ENCODE data around the gene NEK11.
"Not testable (repeated sequence)": the region's sequence is repeated elsewhere in the genome, so short reads cannot be mapped to it uniquely, and the experiment has no call there.

NEK11 gene

DNA sequence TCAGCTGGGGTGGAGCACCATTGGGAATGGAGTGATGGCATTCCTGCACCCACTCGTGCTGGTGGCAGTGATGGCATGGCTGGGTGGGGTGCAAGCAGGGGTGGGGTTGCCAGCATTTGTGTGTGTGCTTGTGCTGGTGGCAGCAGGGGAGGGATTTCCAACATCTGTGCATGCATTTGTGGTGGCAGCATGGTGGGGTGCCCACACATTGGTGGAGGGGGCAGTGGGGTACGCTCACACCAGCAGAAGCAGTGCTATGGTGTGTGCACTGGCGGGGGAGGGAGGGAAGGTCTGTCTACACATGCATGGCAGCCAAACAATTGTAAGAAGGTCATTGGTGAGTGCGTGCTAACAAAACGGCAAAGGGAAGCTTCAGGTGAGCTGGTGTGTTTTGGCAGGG lies 278.2 kb downstream of the NEK11 start:
- DNase-seq (ENCODE audit: low read depth in 2 of 2) = no peak

DNA sequence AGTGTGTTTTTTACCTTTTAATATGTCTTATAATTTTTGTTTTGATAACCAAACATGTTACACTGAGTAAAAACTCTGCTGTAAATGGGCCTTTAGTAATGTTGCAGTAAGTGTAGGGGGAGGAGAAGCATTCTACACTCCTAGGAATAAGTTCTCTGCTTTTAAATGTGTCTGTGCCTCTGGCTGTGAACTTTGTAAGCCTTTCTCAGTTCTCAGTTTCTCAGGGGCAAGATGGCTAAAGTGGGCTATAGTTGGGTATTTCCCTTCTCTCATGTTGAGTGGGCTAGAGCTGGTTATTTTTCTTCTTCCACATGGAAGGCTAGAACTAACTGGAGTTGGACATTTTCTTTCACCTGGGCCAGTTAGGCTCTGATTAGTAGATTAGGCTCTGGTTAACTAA lies 279.6 kb downstream of the NEK11 start:
- no peak for DNase-seq (ENCODE audit: low read depth in 2 of 2)

DNA sequence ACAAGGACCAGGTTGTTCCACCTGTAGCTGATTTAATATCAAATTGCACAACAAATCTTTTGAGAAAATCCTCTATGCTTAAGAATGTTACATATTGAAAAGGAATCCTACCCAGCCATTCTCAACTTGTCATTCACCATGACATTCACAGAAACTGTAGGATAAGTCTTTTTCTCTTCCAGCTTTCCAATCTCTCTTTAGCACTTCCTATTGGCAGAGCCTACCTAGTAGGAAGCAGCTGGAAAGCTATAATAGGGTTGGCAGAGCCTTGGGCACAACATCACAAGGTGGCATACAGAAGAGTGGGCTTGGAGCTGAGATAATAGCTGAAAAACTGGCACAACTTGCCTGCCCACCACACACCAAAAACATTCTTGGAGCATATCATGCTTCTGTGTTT lies 287.6 kb downstream of the NEK11 start:
- no peak for DNase-seq (ENCODE audit: low read depth in 2 of 2)

DNA sequence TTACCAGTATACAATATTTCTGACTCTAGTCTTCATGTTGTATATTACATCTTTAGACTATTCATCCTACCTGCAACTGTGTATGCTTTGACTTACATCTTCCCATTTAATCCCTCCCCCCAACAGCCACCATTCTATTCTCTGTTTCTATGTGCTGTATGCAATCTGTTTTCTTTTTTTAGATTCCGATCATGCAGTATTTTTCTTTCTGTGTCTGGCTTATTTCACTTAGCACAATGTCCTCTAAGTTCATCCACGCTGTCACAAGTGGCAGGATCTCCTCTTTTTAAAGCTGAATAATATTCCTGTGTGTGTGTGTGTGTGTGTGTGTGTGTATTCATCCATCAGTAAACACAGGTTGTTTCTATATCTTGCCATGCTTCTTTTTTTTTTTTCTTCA lies 288.5 kb downstream of the NEK11 start:
- no peak for DNase-seq (ENCODE audit: low read depth in 2 of 2)

DNA sequence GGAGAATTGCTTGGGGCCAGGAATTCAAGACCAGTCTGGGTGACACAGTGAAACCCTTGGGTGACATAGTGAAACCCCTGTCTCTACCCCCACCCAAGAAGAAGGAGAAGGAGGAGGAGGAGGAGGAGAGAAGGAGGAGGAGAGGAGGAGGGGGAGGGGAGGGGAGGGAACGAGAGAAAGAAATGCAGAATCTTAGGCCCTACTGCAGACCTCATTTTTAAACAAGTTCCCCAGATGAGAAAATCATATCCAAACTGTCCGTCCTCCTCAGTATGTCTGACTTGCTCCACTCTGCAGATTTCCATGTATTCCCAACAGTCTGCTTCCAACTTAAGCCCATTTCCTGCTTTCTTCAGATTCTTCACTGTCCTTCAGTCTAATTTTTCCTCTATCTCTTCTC lies 291.0 kb downstream of the NEK11 start:
- no peak for DNase-seq (ENCODE audit: low read depth in 2 of 2)

DNA sequence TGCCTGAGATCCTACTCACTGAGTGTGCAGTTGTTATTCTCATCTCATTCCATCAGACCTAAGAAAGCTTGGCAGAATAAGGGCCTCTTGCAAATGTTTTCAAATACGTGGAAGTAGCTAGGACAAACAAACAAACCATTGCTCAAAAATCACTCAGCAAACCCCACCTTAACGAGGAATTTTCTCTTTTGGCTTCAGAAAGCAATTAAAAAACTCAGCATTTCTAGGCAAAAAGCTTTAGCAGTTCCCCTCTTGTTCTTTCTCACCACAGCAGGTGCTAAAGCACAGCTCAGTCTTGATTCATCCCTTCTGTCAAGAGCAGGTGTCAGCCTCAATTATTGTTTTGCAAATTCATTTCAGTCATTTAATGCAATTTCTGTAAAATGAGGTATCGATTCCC lies 296.3 kb downstream of the NEK11 start:
- no peak for DNase-seq (ENCODE audit: low read depth in 2 of 2)

DNA sequence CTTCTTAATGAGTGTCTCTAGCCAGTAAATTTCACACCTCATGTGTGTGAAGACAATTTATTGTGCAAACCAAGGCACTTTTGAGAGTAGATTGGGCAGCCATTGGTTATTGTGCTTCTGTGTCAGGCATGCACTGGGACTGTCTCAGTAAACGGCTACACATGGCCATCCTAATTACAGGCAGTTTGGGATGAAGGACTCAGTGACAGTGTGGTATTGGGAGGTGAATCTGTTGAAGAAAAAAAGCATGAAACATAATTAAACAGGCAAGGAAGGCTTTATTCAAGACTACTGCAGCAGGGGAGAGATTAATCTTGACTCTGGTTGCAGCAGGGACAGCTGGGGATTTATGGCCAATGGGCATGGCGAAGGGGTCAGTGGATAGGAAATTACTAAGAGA lies 297.1 kb downstream of the NEK11 start:
- no peak for DNase-seq (ENCODE audit: low read depth in 2 of 2)

DNA sequence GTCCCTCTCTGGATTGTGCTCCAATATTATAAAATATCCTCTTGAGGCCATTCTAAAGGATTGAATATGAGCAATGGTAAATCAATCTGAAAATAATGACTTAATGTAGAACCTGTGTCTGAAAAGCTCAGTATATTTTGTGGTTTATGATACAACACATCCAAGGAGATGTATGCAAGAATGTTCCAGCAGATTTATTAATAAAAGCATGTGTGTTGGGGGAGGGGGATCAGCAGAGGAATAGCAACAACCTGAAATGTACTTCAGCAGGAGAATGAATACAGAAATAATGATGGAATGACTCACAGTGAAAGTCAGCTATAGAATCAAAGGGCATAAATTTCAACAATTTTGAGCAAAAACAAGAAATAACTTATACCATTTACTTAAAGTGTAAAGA lies 298.2 kb downstream of the NEK11 start:
- no peak for DNase-seq (ENCODE audit: low read depth in 2 of 2)

DNA sequence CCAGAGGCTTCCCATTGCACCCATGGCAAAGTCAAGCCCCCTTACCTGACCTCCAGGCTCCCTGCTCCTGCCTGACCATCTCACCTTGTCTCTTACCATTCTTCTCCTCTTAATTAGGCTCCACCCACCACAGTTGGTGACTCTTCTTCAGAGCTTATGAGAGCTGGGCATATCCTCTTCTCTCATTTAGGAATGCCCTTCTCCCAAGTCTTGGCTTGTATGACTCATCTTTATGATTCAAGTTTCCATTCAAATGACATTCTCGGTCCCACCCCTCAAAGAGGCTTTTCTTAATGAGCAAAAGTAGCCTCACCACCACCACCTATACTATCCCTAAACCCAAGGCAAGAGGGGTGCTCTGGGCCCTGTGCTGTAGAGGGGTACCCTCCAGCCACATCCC lies 299.6 kb downstream of the NEK11 start:
- no peak for DNase-seq (ENCODE audit: low read depth in 2 of 2)

DNA sequence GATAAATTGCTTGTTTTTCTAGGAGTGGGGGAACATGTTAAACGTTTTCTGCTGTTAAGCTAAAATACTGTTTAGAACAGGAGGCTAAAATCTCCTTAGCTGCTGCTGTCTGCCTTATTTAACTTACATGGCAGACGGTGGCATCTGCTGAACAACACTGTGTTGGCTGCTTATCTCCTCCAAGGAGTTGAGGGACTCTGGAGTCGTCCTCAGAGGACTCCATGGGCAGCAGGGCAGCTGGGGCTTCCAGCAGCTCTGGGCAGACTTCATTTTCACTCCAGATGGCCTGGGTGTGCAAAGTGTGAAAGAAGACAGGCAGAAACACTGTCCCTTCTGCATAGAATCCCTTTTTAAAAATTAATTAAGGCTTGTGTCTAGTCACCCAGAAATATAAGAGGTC lies 302.0 kb downstream of the NEK11 start:
- DNase-seq (ENCODE audit: low read depth in 2 of 2) = no peak

DNA sequence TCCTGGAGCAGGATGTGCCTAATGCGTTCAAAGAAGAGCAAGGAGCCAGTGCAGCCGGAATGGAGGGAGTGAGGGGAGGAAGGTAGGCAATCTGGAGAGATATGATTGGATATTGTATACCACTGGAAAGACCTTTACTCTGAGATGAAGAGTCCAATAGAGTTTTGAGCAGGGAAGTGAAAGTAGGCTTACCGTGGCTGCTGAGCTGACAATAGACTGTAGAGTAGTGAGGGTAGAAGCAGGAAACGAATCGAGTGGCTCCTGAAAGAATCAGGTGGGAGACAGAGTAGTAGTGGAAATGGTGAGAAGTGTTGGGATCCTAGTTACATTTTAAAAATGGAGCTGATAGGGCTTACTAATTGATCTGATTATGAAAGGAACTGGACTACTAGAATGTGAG lies 303.1 kb downstream of the NEK11 start:
- DNase-seq (ENCODE audit: low read depth in 2 of 2) = no peak

DNA sequence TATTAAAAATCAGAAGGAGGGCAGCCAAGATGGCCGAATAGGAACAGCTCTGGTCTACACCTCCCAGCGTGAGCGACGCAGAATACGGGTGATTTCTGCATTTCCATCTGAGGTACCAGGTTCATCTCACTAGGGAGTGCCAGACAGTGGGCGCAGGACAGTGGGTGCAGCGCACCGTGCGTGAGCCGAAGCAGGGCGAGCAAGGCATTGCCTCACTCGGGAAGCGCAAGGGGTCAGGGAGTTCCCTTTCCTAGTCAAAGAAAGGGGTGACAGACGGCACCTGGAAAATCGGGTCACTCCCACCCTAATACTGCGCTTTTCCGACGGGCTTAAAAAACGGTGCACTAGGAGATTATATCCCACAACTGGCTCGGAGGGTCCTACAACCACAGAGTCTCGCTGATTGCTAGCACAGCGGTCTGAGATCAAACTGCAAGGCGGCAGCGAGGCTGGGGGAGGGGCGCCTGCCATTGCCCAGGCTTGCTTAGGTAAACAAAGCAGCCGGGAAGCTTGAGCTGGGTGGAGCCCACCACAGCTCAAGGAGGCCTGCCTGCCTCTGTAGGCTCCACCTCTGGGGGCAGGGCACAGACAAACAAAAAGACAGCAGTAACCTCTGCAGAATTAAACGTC lies 304.9 kb downstream of the NEK11 start:
- DNase-seq (ENCODE audit: low read depth in 2 of 2) = not testable (repeated sequence)

DNA sequence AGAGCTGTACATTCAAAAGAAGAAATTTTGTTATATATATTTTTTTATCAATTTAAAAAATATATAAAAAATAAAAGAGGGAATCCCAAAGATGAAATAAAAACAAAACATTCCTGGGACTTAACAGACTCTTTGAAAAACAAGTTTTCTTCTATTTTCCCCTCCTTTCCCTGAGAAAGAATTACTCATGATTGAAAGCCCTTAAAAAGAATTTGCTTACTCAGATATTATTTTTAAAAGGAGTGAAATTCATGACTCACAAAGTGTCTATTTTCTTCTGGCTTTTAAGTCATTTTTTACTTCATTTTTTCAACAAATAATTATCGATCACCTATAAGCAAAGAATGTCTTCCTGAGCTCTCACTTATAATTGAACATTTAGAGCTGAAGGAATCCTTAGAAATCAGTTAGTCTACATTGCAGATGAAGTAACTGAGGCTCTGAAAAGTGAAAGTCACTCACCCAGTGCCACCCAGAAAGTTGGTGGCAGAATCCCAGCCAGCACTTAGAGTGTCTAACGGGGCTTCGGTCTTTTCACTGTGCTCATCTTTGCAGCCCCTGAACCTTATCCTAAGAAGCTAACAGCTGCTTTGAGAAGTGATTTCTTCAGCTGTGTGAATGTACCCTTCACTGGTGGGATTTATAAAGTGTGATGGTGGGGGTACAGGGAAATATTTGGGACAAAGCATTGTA lies 312.4 kb downstream of the NEK11 start:
- no peak for DNase-seq (ENCODE audit: low read depth in 2 of 2)

DNA sequence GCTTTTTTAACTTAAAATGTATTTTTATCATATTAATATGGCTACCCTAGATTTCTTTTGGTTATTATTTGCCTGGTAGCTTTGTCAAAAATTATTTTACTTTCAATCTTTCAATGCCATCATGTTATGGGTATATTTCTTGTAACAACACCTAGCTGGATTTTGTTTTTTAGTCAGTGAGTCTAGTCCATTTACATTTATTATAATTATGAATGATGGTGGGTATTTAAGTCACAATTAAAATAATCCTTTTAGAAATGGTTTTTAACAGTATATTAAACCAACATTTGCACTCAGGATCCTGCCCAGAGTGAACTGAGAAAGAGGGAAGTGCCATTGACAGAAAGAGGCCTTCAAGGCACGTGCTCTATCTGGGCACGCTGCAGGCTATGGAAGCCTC lies 315.1 kb downstream of the NEK11 start:
- DNase-seq (ENCODE audit: low read depth in 2 of 2) = no peak

DNA sequence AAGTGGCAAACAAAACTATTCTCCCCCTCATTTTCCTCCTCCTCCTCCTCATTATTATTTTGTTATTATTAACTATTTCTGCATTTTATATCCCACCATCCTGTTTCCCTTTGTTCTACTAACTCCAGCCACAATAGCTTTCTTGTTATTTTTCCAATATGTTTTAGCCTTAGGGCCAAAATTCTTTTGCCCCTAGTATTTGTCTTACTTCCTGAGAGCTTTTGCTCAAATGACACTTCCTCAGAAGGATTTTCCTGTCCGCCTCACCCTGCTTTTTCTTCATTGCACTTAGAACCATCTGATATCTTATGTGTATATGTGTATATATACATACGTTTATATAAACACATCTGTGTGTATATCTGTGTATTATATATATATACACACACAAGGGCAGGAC lies 322.2 kb downstream of the NEK11 start:
- DNase-seq (ENCODE audit: low read depth in 2 of 2) = no peak

DNA sequence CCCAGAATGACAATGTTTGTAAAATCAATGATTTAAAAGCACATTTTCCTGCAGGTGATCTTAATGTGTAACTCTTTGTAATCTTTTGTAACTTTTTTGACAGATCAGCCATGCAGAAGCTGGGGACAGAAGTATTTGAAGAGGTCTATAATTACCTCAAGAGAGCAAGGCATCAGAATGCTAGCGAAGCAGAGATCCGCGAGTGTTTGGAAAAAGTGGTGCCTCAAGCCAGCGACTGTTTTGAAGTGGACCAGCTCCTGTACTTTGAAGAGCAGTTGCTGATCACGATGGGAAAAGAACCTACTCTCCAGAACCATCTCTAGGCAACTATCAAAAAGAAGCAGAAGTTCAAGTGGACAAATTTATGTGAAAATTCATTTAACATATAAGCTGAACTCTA lies 322.8 kb downstream of the NEK11 start:
- DNase-seq (ENCODE audit: low read depth in 2 of 2) = no peak

DNA sequence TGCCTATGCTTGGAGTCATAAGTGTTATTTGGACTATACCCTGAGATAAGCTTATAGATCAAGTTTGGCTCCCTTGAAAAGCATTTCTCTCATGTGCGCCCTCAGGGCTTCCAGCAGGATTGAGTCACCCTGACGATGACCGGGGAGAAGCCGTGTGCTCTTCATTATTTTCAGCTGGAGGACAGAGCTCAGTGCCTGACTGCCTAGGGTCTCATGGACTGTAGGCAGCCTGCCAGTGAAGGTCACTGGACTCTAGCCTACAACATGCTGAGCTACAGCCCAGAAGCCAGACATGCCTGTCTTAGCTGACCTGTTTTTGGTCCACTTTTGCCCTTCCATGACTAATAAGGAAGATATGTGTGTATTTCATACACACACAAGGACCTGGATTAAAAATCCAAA lies 323.3 kb downstream of the NEK11 start:
- no peak for DNase-seq (ENCODE audit: low read depth in 2 of 2)

DNA sequence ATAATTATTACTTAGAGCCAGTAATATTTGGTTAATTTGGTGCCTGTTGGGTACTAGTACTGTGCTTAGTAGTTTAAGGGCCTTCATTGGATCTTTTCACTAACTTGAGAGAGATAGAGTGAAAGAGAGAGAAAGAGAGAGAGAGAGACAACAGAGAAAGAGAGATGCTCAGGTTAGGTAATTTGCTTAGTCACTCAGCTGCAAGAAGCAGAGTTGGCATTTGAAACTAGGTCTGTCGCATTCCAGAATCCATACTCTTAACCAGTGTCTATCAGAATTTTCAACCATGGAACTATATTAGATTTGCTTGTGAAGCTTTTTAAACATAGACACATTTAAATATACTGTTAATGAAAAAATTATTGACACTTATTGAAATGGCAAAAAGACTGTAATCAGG lies 323.8 kb downstream of the NEK11 start:
- no peak for DNase-seq (ENCODE audit: low read depth in 2 of 2)

DNA sequence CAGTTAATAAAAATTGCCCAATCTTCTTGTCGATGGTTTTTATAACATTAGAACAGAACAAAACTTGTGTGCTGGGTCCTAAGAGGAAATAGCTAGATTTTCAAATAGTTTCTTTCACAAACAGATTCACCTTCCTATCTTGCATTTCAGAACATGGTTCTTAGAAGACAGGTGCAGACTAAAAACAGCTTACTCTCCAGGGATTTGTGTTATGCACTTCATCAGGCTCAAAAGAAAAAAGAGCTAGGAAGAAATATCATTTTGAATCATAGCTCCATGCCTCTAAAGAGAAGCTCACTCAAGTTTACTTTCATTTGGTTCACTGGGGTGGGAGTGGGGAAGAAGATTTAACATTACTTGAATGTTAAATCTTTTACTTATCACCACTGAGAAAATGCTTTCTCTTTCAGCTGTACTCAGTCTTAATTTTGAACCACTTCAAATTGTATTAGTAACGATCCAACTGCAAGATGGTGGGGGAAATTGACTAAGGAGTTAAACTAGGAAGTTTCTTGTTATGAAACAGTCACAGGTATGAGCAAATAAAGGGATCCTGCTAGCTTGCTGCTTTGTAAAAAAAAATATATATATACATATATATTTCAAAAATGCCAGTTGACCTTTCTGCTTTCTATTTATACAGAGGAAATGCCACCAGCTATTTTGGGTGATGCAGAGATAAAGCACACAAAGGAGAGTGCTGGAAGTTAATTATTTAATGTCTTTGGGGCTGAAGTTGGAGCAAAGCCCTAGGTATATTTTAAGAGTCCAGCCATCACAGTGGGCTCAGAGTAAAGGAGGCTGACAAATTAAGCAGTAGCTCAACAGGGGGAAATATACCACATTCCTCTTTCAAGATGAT lies 326.6 kb downstream of the NEK11 start:
- DNase-seq (ENCODE audit: low read depth in 2 of 2) = no peak

DNA sequence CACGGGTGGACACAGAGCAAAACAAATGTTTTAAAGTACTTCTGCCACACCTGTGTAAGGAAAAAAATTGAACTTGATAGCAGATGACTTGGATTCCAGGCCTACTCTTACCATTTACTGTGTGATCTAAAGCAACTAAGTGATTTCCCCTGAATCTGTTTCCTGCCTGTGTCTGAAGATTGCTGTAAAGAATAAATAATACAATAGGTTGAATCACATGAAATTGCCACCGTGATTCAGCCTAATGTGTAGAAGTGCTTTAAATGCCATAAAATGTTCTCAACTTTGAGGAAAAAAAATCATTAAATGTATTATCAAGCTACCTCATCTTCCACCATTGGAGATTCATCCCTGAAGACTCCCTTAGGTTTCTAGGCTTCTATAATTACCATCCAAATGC lies 327.3 kb downstream of the NEK11 start:
- DNase-seq (ENCODE audit: low read depth in 2 of 2) = no peak

DNA sequence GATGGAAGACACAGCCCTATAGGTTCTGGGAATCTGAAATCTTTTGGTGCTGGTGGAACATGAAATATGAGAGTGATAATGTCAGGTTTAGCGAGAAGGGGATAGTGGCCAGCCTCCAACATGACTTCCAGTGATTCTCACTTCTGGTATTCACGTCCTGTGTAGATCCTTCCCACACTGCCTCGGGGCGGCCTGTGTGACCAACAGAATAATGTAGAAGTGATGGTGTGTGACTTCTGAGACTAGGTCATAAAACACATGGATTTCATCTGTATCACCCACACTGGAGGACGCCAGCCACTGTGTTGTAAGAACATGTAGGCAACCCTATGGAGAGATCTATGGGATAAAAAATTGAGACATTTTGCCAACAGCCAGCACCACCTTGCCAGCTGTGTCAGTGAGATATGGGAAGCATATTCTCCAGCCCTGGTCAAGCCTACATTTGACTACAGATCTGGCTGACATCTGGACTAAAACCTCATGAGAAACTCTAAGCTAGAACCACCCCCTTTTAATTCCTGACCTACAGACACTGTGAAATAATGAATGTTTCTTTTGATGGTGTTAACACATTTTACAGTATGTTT lies 329.4 kb downstream of the NEK11 start:
- DNase-seq (ENCODE audit: low read depth in 2 of 2) = no peak

DNA sequence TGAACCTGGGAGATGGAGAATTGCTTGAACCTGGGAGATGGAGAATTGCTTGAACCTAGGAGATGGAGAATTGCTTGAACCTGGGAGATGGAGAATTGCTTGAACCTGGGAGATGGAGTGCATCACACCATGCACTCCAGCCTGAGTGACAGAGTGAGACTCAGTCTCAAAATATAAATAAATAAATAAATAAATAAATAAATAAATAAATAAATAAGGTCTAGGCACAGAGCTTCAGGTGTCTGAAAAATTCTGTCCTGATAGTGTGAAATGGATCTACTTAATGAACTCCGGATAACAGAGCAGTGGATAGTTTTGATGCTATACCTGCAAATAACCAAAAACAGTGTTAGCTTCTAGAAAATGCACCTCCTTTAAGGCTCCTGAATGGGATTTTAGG lies 330.6 kb downstream of the NEK11 start:
- DNase-seq (ENCODE audit: low read depth in 2 of 2) = no peak

All from stimulated activated CD8-positive, alpha-beta memory T cell treated with anti-CD3 and anti-CD28 coated beads, Interleukin-7, amount 100 ng/mL, for 1 hour (primary cell).